ENCODE results near the gene LEF1.

LEF1 gene

DNA sequence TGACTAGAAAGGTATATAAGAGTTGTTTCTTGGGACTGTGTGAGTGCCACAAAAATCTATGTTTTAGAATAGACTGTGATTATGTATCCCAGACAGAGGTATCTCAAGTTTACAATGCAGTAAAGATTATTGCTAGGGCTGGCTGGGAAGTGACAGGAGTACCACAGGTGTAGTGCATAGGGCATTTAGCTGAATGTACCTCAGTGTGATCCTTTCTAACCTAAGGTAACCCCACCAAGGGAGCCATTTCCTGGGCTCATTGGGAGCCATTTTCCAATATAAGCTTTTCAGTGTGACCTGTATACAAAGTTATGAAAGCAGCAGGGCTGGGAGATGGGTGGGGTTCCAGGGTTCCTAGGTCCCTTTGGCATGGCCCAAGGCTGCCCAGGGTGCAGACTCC lies 6.1 kb upstream of the LEF1 start:
- H3K27ac ChIP-seq (ENCODE audit: low read depth, low read length) = no peak overlapping the region
- no peaks in the 10 kb centered on the region for H3K9me3 ChIP-seq (ENCODE audit: control insufficient read depth, insufficient read depth, low read length)
- no peak overlapping the region for H3K4me3 ChIP-seq (ENCODE audit: low read depth, low read length)
- peaks cover 69% of the 10 kb centered on the region for H3K27me3 ChIP-seq (ENCODE audit: control insufficient read depth, insufficient read depth, low read length)
- no peak overlapping the region for H3K9ac ChIP-seq (ENCODE audit: low read depth, low read length)
- H3K4me1 ChIP-seq (ENCODE audit: control insufficient read depth, insufficient read depth, low read length) = peaks cover 16% of the 10 kb centered on the region
- H3K36me3 ChIP-seq (ENCODE audit: control insufficient read depth, insufficient read depth, low read length) = no peaks in the 10 kb centered on the region

DNA sequence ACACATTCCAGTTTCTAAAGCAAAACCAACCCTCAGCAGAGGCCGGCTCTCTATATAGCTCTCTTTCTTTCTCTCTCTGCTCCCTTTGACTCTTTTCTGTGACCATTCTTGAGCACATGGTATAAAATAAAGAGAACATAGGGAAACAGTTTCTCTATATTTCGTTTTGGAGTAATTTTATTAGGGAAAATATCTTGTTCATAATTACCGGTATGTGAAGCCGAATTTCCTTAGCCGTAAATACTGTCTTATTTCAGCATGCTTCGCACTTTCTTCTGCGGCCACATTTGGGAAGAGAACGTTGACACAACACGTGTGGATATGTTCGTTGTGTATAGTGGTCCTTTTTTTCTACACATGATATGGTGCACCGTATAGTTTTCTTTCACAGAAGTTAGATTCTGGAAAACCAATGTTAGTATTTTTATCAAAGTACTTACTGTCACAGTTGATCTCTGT lies 4.9 kb upstream of the LEF1 start:
- H3K9ac ChIP-seq (ENCODE audit: low read depth, low read length) = no peak overlapping the region
- peaks cover 25% of the 10 kb centered on the region for H3K4me1 ChIP-seq (ENCODE audit: control insufficient read depth, insufficient read depth, low read length)
- peaks cover 81% of the 10 kb centered on the region for H3K27me3 ChIP-seq (ENCODE audit: control insufficient read depth, insufficient read depth, low read length)
- no peaks in the 10 kb centered on the region for H3K36me3 ChIP-seq (ENCODE audit: control insufficient read depth, insufficient read depth, low read length)
- H3K27ac ChIP-seq (ENCODE audit: low read depth, low read length) = no peak overlapping the region
- peak overlapping the region; percentile 59 for H3K4me3 ChIP-seq (ENCODE audit: low read depth, low read length)
- H3K9me3 ChIP-seq (ENCODE audit: control insufficient read depth, insufficient read depth, low read length) = no peaks in the 10 kb centered on the region

DNA sequence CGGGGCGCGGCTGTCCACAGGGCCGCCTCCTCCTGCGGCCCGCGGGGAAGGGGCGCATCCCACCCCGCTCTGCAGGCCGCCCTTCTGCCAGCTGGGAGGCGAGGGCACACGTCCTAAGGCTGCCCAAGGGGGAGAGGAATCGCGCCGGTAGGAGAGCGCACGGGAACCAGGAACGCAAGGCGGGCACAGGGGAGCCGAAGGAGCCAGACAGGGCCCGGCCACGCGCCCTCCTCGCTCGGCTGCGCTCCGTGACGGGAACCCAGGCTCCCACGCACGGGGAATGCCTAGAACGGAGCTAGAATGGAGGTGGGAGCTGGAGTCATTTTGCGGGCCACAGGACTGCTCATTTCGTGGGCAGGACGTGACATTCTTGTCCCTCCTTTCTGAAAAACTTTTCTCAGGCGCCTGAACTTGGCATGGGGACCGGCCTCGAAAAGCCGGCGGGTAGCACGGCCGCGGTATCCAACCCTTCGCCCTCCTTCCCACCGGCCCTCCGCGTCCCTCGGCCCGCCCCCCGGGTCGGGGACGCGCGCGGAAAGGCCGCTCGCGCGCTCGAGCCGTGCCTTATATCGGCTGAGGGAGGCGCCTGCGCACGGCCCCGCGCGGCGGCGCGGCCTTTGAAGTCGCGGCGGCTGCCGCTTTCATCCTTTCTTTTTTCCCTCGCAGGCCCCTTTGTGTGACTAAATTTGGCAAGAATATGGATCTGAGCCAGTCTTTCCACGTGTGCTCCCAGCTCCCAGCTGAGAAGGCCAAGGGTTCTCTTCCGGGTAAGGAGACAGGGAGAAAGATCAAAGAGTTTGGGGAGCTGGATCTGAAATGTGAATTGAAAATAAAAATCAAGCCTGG lies 4.2 kb upstream of the LEF1 start:
- H3K4me3 ChIP-seq (ENCODE audit: low read depth, low read length) = peak overlapping the region; percentile 59
- no peak overlapping the region for H3K9ac ChIP-seq (ENCODE audit: low read depth, low read length)
- H3K27me3 ChIP-seq (ENCODE audit: control insufficient read depth, insufficient read depth, low read length) = peaks cover 88% of the 10 kb centered on the region
- peak overlapping the region; percentile 41 for H3K27ac ChIP-seq (ENCODE audit: low read depth, low read length)
- peaks cover 25% of the 10 kb centered on the region for H3K4me1 ChIP-seq (ENCODE audit: control insufficient read depth, insufficient read depth, low read length)
- no peaks in the 10 kb centered on the region for H3K36me3 ChIP-seq (ENCODE audit: control insufficient read depth, insufficient read depth, low read length)
- H3K9me3 ChIP-seq (ENCODE audit: control insufficient read depth, insufficient read depth, low read length) = no peaks in the 10 kb centered on the region

DNA sequence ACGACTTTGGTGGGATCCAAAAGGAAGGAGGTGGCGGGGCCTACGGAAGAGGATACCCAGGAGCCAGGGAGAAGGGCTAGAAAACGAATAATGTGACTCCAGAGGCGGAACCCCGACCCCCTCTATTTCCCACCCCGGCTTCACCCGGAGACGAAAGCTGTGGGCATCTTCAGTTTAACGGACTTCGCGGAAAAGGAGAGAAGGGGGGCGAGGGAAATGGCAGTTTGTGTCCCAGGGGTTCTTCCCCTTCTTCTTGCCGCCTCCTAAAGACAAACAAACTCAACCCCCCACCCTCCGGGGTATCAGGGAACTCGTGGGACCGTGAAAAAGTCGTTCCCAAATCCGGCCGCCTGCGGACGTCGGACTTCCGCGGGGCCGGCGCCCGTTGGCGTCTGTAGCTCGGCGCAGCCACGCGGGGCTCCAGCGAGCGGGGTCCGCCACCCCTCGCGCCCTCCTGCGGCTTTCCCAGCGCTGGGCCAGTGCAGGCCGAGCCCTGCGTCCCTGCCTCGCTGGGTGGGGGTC lies 3.6 kb upstream of the LEF1 start:
- no peak overlapping the region for H3K27ac ChIP-seq (ENCODE audit: low read depth, low read length)

DNA sequence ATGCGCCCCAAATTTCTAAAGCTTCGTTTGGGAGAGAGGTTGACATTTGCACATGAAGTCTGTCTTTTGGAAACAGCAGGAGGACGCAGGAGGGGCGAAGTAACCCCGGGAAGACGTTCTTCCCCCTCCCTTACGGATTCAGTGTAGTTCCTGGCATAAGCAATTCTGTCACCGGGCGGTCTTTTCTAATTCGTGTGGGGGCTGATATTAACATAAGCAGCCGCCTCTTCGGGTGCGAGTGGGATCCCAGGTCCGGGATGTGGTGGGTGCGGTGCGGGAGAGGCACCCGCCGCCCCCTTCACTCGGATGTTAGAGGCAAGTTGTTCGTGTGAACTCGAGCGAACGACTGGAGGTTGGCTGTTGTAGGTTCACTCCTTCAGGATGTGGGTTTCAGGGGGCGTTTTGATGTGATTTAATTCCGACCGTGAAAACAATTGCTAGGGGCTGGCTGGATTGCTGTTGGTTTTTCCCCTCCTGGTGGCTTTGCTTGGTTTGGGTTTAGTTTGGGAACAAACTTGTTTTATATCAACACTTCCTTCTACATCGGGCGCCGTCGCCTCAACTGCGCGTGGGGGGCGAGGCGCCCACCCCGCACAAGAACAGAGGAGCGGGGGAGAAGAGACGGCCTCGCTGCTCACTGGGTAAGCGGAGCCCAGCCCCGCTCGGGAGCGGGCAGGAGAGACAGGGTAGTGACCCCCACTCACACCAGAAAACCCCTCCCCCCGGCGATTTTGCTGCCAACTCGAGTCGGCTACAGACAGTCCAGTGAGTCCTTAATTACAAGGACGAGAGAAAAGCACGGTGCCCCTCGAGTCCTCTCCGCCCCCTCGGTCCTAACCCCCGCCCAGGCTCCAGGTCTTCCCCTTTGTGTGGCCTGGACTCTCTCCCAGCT lies 2.9 kb upstream of the LEF1 start:
- H3K9me3 ChIP-seq (ENCODE audit: control insufficient read depth, insufficient read depth, low read length) = no peaks in the 10 kb centered on the region
- H3K9ac ChIP-seq (ENCODE audit: low read depth, low read length) = no peak overlapping the region
- H3K27ac ChIP-seq (ENCODE audit: low read depth, low read length) = peak overlapping the region; percentile 49
- H3K4me1 ChIP-seq (ENCODE audit: control insufficient read depth, insufficient read depth, low read length) = peaks cover 25% of the 10 kb centered on the region
- no peaks in the 10 kb centered on the region for H3K36me3 ChIP-seq (ENCODE audit: control insufficient read depth, insufficient read depth, low read length)
- H3K4me3 ChIP-seq (ENCODE audit: low read depth, low read length) = peak overlapping the region; percentile 59
- H3K27me3 ChIP-seq (ENCODE audit: control insufficient read depth, insufficient read depth, low read length) = peaks cover 99% of the 10 kb centered on the region

More for the DNA sequence above, 3.6 kb upstream of the LEF1 start:
- H3K4me3 ChIP-seq (ENCODE audit: low read depth, low read length) = peak overlapping the region; percentile 59
- H3K9ac ChIP-seq (ENCODE audit: low read depth, low read length) = no peak overlapping the region
- peaks cover 25% of the 10 kb centered on the region for H3K4me1 ChIP-seq (ENCODE audit: control insufficient read depth, insufficient read depth, low read length)
- no peaks in the 10 kb centered on the region for H3K9me3 ChIP-seq (ENCODE audit: control insufficient read depth, insufficient read depth, low read length)
- no peaks in the 10 kb centered on the region for H3K36me3 ChIP-seq (ENCODE audit: control insufficient read depth, insufficient read depth, low read length)
- peaks cover 95% of the 10 kb centered on the region for H3K27me3 ChIP-seq (ENCODE audit: control insufficient read depth, insufficient read depth, low read length)

DNA sequence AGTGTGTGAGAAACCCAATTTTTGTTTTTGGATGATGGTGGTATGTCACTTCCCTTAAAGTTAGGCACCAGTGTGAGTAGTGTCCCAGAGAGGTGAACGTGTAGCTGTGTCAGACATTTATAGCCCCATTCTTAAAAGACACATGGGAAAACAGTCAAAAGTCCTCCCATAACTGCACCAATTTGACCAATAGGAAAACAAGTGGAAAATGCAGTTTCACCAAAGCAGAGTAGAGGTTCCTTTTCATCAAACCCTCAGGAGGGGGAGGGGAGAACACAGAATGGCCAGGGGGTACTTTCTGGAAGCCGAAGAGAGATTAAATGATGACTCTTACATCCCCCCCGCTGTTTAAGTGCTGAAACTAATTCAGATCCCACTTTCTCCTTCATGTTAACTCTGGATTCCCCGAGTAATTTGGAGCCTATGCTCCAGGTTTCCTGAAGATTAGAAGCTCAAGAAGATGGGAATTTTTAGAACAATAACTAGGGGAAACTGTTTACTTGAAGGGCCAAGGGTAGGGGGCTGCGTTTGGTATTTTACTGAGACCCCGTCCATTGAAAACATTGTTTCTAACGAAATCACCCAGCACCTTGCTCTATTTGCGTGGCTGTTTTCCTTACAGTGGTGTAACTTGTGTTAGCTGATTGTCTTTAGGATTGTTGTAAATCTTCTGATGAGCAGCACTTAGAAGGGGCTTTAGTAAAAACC lies 2.1 kb upstream of the LEF1 start:
- H3K4me1 ChIP-seq (ENCODE audit: control insufficient read depth, insufficient read depth, low read length) = peaks cover 30% of the 10 kb centered on the region

DNA sequence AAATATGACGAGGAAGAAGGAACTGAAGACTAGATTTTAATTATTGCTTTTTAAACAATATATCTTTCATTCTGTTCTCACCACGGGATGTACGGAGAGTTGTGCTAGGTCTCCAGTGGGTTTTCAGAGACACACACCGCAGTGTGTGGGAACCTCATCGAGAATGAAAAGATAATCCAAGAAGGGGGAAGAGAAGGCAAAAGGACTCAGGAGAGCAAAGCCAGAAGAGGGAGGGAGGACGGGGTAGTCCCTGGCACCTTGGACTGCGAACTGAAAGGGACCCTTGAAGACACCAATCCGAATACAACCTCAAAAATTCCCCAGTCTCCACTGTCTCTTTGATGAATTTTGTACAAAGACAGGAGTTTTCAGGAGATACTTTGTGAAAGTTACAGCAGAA lies 932 bp upstream of the LEF1 start:
- Histone ChIP-seq H3K36me3 (ENCODE audit: control insufficient read depth, insufficient read depth, low read length) (no peaks in the 10 kb centered on the region), H3K9ac (ENCODE audit: low read depth, low read length) (no peak overlapping the region), H3K27me3 (ENCODE audit: control insufficient read depth, insufficient read depth, low read length) (peaks cover 100% of the 10 kb centered on the region), H3K4me1 (ENCODE audit: control insufficient read depth, insufficient read depth, low read length) (peaks cover 35% of the 10 kb centered on the region), H3K9me3 (ENCODE audit: control insufficient read depth, insufficient read depth, low read length) (no peaks in the 10 kb centered on the region), H3K27ac (ENCODE audit: low read depth, low read length) (no peak overlapping the region), H3K4me3 (ENCODE audit: low read depth, low read length) (no peak overlapping the region)

More for the DNA sequence above, 2.1 kb upstream of the LEF1 start:
- H3K27me3 ChIP-seq (ENCODE audit: control insufficient read depth, insufficient read depth, low read length) = peaks cover 99% of the 10 kb centered on the region
- peak overlapping the region; percentile 49 for H3K27ac ChIP-seq (ENCODE audit: low read depth, low read length)
- peak overlapping the region; percentile 59 for H3K4me3 ChIP-seq (ENCODE audit: low read depth, low read length)
- no peaks in the 10 kb centered on the region for H3K36me3 ChIP-seq (ENCODE audit: control insufficient read depth, insufficient read depth, low read length)
- H3K9ac ChIP-seq (ENCODE audit: low read depth, low read length) = no peak overlapping the region
- H3K9me3 ChIP-seq (ENCODE audit: control insufficient read depth, insufficient read depth, low read length) = no peaks in the 10 kb centered on the region

DNA sequence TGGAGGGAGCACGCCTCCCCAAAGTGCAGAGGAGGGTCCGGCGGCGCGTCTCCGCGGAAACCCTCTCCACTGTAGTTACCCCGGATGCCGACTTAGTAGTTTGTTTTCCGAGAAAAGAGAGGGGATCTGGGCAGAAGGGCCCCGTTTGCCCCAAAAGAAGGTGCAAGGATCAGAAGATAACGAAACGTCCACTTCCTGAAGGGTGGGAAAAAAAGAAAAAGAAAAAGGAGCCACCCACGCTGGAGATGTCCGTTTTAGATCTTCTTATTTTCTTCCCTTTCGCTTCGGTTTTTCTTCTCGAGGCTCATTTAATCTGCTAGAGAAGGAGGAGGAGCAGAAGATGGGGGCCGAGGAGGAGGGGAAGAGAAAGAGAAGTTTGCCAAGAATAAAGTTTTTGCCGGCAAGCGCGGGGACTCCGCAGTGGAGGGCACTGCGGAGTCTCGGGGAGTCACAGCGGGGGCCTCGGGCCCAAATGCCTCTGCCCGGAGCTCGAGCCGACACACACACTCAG lies 517 bp downstream of the LEF1 start:
- H3K4me3 ChIP-seq (ENCODE audit: low read depth, low read length) = peak overlapping the region; percentile 62

DNA sequence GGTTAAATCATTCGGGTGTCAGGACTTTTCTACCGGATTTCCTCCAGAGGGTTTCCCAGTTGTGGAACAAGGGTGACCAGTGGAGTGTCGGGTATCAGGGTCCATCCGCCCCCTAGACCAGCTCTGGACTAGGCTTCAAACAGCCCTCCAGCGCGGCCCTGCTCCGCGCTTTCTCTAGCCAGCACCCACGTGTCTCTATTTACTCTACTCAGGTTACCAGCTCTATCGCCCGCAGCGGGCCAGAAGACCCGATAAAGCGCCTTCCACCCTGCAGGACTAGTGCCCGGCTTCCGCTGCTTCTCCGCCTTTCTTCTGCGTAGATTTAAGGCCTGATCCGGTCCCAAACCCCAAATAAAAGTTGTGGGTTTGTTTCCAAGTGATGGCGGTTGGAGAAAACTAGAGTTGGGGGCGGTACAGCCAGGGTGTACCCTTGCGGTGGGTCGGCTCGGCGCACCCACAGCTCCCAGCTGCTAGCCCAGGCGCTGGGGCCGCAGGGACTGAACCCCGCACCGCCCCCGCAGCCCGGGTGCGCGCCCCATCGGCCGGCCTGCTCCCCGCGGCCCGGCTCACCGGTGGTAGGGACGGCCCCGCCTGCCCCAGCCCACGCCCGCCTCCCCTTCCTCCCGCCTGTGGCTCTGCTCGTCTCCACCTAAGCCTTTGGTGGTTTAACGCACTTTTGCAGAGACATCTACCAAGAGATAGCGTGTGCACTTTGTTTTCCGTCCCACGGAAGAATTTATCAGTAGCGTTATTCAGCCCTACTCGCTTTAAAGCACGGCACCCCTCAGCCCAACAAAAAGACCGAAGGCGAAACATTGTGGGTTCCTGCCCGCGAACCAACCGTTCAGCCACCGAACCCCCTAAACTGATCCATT lies 2.1 kb downstream of the LEF1 start:
- no peak overlapping the region for H3K9ac ChIP-seq (ENCODE audit: low read depth, low read length)
- no peaks in the 10 kb centered on the region for H3K36me3 ChIP-seq (ENCODE audit: control insufficient read depth, insufficient read depth, low read length)
- peaks cover 100% of the 10 kb centered on the region for H3K27me3 ChIP-seq (ENCODE audit: control insufficient read depth, insufficient read depth, low read length)
- H3K9me3 ChIP-seq (ENCODE audit: control insufficient read depth, insufficient read depth, low read length) = no peaks in the 10 kb centered on the region
- peaks cover 32% of the 10 kb centered on the region for H3K4me1 ChIP-seq (ENCODE audit: control insufficient read depth, insufficient read depth, low read length)
- H3K27ac ChIP-seq (ENCODE audit: low read depth, low read length) = no peak overlapping the region
- peak overlapping the region; percentile 62 for H3K4me3 ChIP-seq (ENCODE audit: low read depth, low read length)

More for the DNA sequence above, 517 bp downstream of the LEF1 start:
- Histone ChIP-seq H3K9ac (ENCODE audit: low read depth, low read length) (peak overlapping the region; percentile 4; the same call in 1 of the 2 replicates), H3K4me1 (ENCODE audit: control insufficient read depth, insufficient read depth, low read length) (peaks cover 32% of the 10 kb centered on the region), H3K27me3 (ENCODE audit: control insufficient read depth, insufficient read depth, low read length) (peaks cover 100% of the 10 kb centered on the region), H3K27ac (ENCODE audit: low read depth, low read length) (peak overlapping the region; percentile 80), H3K36me3 (ENCODE audit: control insufficient read depth, insufficient read depth, low read length) (no peaks in the 10 kb centered on the region), H3K9me3 (ENCODE audit: control insufficient read depth, insufficient read depth, low read length) (no peaks in the 10 kb centered on the region)

Data from HUES48 (cell line).